ENCODE measurements around the gene MADD. TPM values are rescaled to one million over a fixed set of nuclear protein-coding genes. Genes with fewer than 3 reads are reported as not detected.

Gene MADD
- total RNA-seq, 1 experiment from 2014 or later, result 26.4 TPM

DNA sequence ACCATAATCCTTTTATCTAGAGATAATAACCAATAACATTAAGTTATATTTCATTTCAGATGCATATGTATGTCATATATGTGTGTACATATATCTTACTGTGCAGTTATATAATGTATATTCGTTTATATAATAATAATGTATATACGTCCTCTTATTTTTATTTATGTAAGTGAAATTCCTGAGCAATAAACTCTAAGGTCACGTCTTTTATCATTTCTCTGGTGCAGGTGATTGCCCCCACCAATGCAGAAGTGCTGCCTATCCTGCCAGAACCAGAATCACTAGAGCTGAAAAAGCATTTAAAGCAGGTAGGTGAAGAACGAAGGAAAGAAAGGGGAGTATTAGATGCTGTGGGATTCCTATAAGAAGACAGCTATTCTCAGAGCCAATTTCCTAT, 8.8 kb downstream of the MADD start:
- intact Hi-C loops (cut with micrococcal nuclease), result no loop called here
- no peak for TF ChIP-seq EZH2 (IDR thresholded peaks at IDR 0.05; ENCODE audit: low read length, unreplicated experiment)
- H3K9me2 ChIP-seq (replicated peaks; ENCODE audit: low read length), result no peaks in the 10 kb centered on the region
- no peaks in the 10 kb centered on the region for H4K20me1 ChIP-seq (ENCODE audit: low read length)
- peaks cover 8% of the 10 kb centered on the region; the same call in 1 of the 2 replicates for H3K79me2 ChIP-seq (ENCODE audit: low read length)
- no peak for DNase-seq
- POLR2A ChIA-PET (ENCODE audit: unreplicated experiment), result no interaction called here
- peaks cover 42% of the 10 kb centered on the region for H3K36me3 ChIP-seq (ENCODE audit: low read depth, low read length)
- BruUV-seq (replicated peaks), result no TSS peak
- no peaks in the 10 kb centered on the region for H3F3A ChIP-seq (ENCODE audit: low read length, unreplicated experiment)
- CTCF ChIA-PET, result no interaction called here
- no peaks in the 10 kb centered on the region for H3K9me3 ChIP-seq (ENCODE audit: low read length)
- H3K4me2 ChIP-seq (ENCODE audit: low read length), result no peak overlapping the region
- no peak overlapping the region for H3K9ac ChIP-seq (ENCODE audit: low read length)
- no peak for ATAC-seq
- no peaks in the 10 kb centered on the region for H3K4me1 ChIP-seq (ENCODE audit: insufficient read depth, low read length)
- H3K4me3 ChIP-seq (ENCODE audit: low read length), result no peak overlapping the region
- no peak overlapping the region for H3K27ac ChIP-seq (ENCODE audit: low read length)
- H2AFZ ChIP-seq (ENCODE audit: low read length), result no peak overlapping the region
- H3K27me3 ChIP-seq (ENCODE audit: low read length), result no peaks in the 10 kb centered on the region

DNA sequence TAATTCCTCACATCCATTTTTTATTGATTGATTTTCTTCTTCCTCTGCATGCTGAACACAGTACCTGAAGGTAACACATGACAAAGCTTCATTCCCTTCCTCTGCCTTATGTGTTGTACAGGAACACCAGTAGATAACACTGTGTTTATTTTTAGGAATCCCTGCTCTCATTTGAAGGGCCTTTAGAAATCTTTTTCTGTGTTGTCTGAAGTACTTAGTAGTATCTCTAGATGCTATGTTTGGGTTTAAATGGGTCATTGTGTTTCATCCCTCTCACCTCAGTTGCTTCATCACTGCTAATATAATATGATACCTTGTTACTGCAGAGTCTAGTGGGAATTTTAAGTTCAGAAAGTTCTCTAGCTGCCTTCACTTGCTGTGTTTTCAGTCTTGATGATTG, 10.2 kb downstream of the MADD start:
- Histone ChIP-seq H3K27ac (ENCODE audit: low read length) (no peak overlapping the region), H3K4me2 (ENCODE audit: low read length) (no peak overlapping the region), H3K79me2 (ENCODE audit: low read length) (no peaks in the 10 kb centered on the region), H4K20me1 (ENCODE audit: low read length) (no peaks in the 10 kb centered on the region), H3K9me2 (replicated peaks; ENCODE audit: low read length) (no peaks in the 10 kb centered on the region), H3F3A (ENCODE audit: low read length, unreplicated experiment) (no peaks in the 10 kb centered on the region), H3K36me3 (ENCODE audit: low read depth, low read length) (peaks cover 47% of the 10 kb centered on the region), H3K4me1 (ENCODE audit: insufficient read depth, low read length) (no peaks in the 10 kb centered on the region), H3K9ac (ENCODE audit: low read length) (no peak overlapping the region), H3K4me3 (ENCODE audit: low read length) (no peak overlapping the region), H3K9me3 (ENCODE audit: low read length) (no peaks in the 10 kb centered on the region), H3K27me3 (ENCODE audit: low read length) (no peaks in the 10 kb centered on the region), H2AFZ (ENCODE audit: low read length) (no peak overlapping the region)
- no peak for DNase-seq
- no peak for ATAC-seq
- ChIA-PET CTCF (no interaction called here), POLR2A (ENCODE audit: unreplicated experiment) (no interaction called here)
- intact Hi-C loops (cut with micrococcal nuclease), result no loop called here
- no TSS peak for BruUV-seq (replicated peaks)
- TF ChIP-seq, protein P1, sequence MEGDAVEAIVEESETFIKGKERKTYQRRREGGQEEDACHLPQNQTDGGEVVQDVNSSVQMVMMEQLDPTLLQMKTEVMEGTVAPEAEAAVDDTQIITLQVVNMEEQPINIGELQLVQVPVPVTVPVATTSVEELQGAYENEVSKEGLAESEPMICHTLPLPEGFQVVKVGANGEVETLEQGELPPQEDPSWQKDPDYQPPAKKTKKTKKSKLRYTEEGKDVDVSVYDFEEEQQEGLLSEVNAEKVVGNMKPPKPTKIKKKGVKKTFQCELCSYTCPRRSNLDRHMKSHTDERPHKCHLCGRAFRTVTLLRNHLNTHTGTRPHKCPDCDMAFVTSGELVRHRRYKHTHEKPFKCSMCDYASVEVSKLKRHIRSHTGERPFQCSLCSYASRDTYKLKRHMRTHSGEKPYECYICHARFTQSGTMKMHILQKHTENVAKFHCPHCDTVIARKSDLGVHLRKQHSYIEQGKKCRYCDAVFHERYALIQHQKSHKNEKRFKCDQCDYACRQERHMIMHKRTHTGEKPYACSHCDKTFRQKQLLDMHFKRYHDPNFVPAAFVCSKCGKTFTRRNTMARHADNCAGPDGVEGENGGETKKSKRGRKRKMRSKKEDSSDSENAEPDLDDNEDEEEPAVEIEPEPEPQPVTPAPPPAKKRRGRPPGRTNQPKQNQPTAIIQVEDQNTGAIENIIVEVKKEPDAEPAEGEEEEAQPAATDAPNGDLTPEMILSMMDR (conservative IDR thresholded peaks at IDR 0.05; ENCODE audit: low read depth, low read length), result no peak
- TF ChIP-seq EZH2phosphoT487 (IDR thresholded peaks at IDR 0.05; ENCODE audit: borderline replicate concordance, low read length), result no peak
- no peak for TF ChIP-seq EZH2 (IDR thresholded peaks at IDR 0.05; ENCODE audit: low read length, unreplicated experiment)

DNA sequence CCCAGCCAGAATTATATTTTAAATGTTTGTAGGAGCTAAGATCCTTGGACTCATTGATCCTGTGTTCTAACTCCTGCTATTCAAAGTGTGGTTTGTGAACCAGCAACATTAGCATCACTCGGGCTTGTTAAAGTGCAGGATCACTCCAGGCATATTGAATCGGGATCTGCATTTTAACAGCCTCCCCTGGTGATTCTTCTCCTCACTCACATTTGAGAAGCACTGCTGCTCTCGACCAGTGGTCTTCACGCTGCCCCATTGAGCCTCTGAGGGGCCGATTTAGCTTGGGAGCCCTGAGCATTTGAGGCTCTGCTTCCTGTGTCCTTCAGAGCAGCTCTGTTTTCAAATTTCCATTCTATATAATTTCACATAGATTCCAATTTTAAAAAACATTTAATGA, 10.9 kb downstream of the MADD start:
- no peak overlapping the region for H3K9ac ChIP-seq (ENCODE audit: low read length)
- H3K4me1 ChIP-seq (ENCODE audit: insufficient read depth, low read length), result no peaks in the 10 kb centered on the region
- TF ChIP-seq EZH2 (IDR thresholded peaks at IDR 0.05; ENCODE audit: low read length, unreplicated experiment), result no peak
- no peak for TF ChIP-seq EZH2phosphoT487 (IDR thresholded peaks at IDR 0.05; ENCODE audit: borderline replicate concordance, low read length)
- TF ChIP-seq, protein P1 (conservative IDR thresholded peaks at IDR 0.05; ENCODE audit: low read depth, low read length), result no peak
- H3K27ac ChIP-seq (ENCODE audit: low read length), result no peak overlapping the region
- no peaks in the 10 kb centered on the region for H3K9me3 ChIP-seq (ENCODE audit: low read length)
- no TSS peak for BruUV-seq (replicated peaks)
- no peaks in the 10 kb centered on the region for H4K20me1 ChIP-seq (ENCODE audit: low read length)
- DNase-seq (no peak), ATAC-seq (no peak)
- H3F3A ChIP-seq (ENCODE audit: low read length, unreplicated experiment), result no peaks in the 10 kb centered on the region
- no peak overlapping the region for H2AFZ ChIP-seq (ENCODE audit: low read length)
- H3K27me3 ChIP-seq (ENCODE audit: low read length), result no peaks in the 10 kb centered on the region
- no peaks in the 10 kb centered on the region for H3K9me2 ChIP-seq (replicated peaks; ENCODE audit: low read length)
- ChIA-PET CTCF (no interaction called here), POLR2A (ENCODE audit: unreplicated experiment) (no interaction called here)
- H3K79me2 ChIP-seq (ENCODE audit: low read length), result no peaks in the 10 kb centered on the region
- peaks cover 42% of the 10 kb centered on the region for H3K36me3 ChIP-seq (ENCODE audit: low read depth, low read length)
- no peak overlapping the region for H3K4me2 ChIP-seq (ENCODE audit: low read length)
- intact Hi-C loops (cut with micrococcal nuclease), result no loop called here
- H3K4me3 ChIP-seq (ENCODE audit: low read length), result no peak overlapping the region
